Measurements from ENCODE around the gene PSMD8.
A peak's percentile ranks its signal among the peaks of the same experiment; 100 is the strongest.
"Not testable (repeated sequence)": the region's sequence is repeated elsewhere in the genome, so short reads cannot be mapped to it uniquely, and the experiment has no call there.

The PSMD8 gene

DNA sequence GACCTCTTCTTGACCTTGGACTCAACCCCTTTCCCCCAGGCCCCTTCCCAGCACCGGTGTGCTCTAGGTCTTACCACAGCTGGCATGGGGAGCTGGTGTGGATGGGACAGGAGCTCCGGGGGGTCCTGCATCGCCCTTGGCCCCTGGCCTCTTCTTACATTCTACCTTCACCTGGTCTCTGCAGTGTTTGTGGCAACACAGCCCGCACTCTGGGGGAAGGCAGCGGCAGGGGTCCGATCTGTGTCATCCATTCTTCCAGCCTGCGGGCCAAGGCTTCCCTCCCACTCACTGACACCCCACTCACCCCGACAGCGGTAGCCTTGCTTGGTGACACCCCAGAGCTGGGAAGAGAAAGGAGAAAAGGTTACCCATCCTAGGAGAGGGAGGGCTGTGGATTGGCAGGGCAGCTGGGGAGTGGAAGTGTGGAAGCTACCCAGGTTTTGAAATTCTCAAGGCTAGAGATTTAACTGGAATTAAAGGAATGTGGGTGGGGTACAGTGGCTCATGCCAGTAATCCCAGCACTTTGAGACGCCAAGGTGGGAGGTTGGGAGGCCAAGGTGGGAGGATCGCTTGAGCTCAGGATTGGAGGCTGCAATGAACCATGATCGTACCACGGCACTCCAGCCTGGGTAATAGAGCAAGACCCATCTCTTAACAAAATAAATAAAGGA, 36.8 kb downstream of the PSMD8 start:
- no peaks in the 10 kb centered on the region for H3K27me3 ChIP-seq (ENCODE audit: control insufficient read depth, insufficient read depth, low read length)
- H3K27ac ChIP-seq (ENCODE audit: low read depth, low read length): no peak overlapping the region
- no peak overlapping the region for H3K4me3 ChIP-seq (ENCODE audit: low read length)
- H3K36me3 ChIP-seq (ENCODE audit: control insufficient read depth, insufficient read depth, low read length): no peaks in the 10 kb centered on the region
- no peaks in the 10 kb centered on the region for H3K4me1 ChIP-seq (ENCODE audit: control insufficient read depth, insufficient read depth, low read length)
- no peak overlapping the region for H3K9ac ChIP-seq (ENCODE audit: low read length)

DNA sequence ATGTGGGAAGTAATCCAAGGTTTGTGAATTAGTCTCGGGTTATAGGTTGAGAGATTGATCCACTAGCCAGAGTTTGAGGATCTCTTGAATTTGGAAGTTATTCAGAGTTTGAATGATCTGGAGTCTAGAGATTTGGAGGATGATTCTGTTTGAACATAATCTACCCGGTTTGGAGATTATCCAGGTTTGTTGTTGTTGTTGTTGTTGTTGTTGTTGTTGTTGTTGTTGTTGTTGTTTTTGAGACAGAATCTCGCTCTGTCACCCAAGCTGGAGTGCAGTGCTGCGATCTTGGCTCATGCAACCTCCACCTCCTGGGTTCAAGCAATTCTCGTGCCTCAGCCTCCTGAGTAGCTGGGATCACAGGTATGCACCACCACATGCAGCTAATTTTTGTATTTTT, 37.5 kb downstream of the PSMD8 start:
- H3K27me3 ChIP-seq (ENCODE audit: control insufficient read depth, insufficient read depth, low read length); H3K36me3 ChIP-seq (ENCODE audit: control insufficient read depth, insufficient read depth, low read length); H3K4me3 ChIP-seq (ENCODE audit: low read length); H3K4me1 ChIP-seq (ENCODE audit: control insufficient read depth, insufficient read depth, low read length); H3K27ac ChIP-seq (ENCODE audit: low read depth, low read length); H3K9ac ChIP-seq (ENCODE audit: low read length): not testable (repeated sequence)

DNA sequence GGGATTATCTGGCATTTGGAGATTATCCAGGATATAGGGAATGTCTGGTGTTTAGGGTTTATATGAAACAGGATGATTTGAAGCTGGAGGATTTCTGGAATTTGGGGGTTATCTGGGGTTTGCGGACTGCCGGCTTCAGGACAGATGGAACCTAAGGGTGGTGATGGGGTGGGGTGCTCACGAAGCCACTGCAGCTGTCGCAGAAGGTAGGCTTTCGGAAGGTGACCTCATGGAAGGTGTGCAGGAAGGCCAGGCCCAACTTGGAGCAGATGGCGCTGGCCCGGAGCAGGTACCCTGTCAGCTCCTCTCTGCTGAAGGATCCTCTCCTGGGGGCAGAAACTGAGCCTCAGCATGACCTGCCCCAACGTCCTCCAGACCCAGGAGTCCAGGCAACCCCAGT, 38.1 kb downstream of the PSMD8 start:
- no peaks in the 10 kb centered on the region for H3K4me1 ChIP-seq (ENCODE audit: control insufficient read depth, insufficient read depth, low read length)
- no peaks in the 10 kb centered on the region for H3K36me3 ChIP-seq (ENCODE audit: control insufficient read depth, insufficient read depth, low read length)
- H3K9ac ChIP-seq (ENCODE audit: low read length): no peak overlapping the region
- H3K27me3 ChIP-seq (ENCODE audit: control insufficient read depth, insufficient read depth, low read length): no peaks in the 10 kb centered on the region
- H3K27ac ChIP-seq (ENCODE audit: low read depth, low read length): no peak overlapping the region
- no peak overlapping the region for H3K4me3 ChIP-seq (ENCODE audit: low read length)

DNA sequence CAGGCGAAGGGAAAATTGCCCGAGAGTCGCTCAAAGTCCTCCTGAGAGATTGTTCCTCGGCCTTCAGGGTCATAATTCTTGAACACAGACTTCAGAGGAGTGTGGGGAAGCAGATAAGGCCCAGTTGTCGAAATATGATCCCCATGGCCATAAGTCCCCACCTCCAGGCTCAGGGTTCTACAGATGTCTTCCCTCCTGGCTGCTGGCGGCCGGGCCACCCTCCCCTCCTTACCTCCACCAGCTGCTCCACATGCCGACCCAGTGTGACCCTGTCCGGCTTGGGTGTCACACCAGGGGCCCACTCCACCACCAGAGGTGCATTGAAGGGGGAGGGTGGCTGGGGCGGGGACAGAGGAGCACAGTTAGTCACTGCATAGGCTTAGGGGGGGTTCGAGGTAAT, 38.6 kb downstream of the PSMD8 start:
- no peak overlapping the region for H3K27ac ChIP-seq (ENCODE audit: low read depth, low read length)
- H3K4me3 ChIP-seq (ENCODE audit: low read length): no peak overlapping the region
- no peak overlapping the region for H3K9ac ChIP-seq (ENCODE audit: low read length)
- H3K4me1 ChIP-seq (ENCODE audit: control insufficient read depth, insufficient read depth, low read length): no peaks in the 10 kb centered on the region
- no peaks in the 10 kb centered on the region for H3K36me3 ChIP-seq (ENCODE audit: control insufficient read depth, insufficient read depth, low read length)
- no peaks in the 10 kb centered on the region for H3K27me3 ChIP-seq (ENCODE audit: control insufficient read depth, insufficient read depth, low read length)

DNA sequence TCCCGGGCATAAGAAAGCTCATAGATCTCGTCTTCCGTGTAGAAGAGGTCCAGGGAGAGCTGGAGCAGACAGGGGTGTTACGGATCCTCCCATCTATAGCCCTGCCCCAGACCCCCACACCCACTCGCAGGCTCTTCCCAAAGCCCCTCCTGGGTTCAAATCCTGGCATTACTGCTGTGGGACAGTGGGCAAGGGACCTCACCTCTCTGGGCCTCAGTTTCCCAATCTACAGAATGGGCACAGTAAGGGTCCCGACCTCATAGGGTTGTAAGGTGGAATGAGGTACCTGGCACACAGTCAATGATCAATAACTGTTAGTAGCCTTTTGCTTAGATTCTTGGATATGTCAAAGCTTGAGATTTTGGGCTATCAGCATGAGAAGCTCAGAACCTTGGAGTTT, 39.0 kb downstream of the PSMD8 start:
- Histone ChIP-seq H3K4me1 (ENCODE audit: control insufficient read depth, insufficient read depth, low read length) (no peaks in the 10 kb centered on the region), H3K27ac (ENCODE audit: low read depth, low read length) (no peak overlapping the region), H3K27me3 (ENCODE audit: control insufficient read depth, insufficient read depth, low read length) (no peaks in the 10 kb centered on the region), H3K36me3 (ENCODE audit: control insufficient read depth, insufficient read depth, low read length) (no peaks in the 10 kb centered on the region), H3K9ac (ENCODE audit: low read length) (no peak overlapping the region), H3K4me3 (ENCODE audit: low read length) (no peak overlapping the region)

DNA sequence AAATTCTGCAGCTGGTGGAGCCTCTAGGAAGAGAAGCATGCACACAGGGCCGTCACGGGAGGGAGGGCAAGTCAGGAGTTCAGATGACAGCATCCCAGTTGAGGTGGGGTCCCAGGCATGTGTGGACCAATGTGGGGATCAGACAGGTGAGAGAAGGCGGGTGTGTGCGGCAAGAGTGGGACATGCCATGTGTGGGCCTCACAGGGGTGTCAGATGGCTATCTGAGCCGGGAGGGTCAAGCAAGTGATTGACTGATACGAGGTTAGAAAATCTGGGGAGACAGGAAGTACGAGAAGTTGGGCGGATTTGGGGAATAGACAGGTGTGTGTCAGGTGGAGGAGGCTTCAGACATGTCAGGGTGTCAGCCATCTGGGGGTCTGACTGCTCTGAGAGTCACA, 42.8 kb downstream of the PSMD8 start:
- Histone ChIP-seq H3K4me1 (ENCODE audit: control insufficient read depth, insufficient read depth, low read length) (no peaks in the 10 kb centered on the region), H3K27ac (ENCODE audit: low read depth, low read length) (no peak overlapping the region), H3K27me3 (ENCODE audit: control insufficient read depth, insufficient read depth, low read length) (no peaks in the 10 kb centered on the region), H3K4me3 (ENCODE audit: low read length) (peak overlapping the region; percentile 48), H3K9ac (ENCODE audit: low read length) (no peak overlapping the region), H3K36me3 (ENCODE audit: control insufficient read depth, insufficient read depth, low read length) (no peaks in the 10 kb centered on the region)

DNA sequence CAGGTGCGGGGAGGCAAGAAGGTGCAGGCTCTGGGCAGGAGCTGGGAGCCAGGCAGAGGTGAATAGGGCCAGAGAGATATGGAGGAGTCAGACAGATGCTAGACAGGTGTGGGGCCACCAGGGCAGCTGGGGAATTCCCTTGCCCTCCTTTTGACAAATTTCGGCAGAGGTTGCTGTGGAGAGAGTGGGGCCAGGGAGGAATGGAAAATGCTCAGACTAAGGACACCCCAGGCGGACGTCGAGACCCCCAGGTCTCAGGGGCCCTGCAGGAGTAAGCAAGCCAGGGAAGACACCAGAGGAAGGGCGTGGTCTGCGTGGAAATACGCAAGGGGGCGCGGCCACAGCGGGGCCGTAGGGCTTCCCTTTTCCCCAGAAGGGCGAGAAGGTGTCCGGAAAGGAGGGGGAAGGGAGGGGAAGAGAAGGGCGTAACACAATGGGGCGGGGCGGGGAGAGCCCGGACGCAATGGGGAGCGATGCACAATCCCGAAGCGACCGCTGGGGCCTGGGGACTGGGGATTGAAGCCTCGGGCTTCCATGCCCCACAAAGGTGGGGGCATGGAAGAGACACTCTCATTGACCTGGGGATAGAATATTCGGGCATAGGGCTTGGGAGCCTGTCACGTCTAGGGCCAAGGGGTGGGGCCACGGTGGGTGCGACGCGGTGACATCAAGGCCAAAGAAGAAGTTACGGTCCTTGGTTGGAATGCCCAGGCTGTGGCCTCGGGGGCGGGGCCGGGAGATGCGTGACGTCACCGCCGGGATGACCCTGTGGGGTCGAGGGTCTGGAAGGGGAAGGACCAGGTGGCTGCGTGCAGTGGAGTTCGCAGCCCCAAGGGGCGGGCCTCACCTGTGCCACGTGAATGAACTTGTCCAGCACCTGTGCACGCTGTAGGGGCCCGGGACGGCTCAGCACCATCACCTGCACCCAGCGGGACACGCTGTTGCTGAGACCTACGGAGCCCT, 43.5 kb downstream of the PSMD8 start:
- Histone ChIP-seq H3K9ac (ENCODE audit: low read length) (no peak overlapping the region), H3K27ac (ENCODE audit: low read depth, low read length) (no peak overlapping the region), H3K4me3 (ENCODE audit: low read length) (peak overlapping the region; percentile 48), H3K27me3 (ENCODE audit: control insufficient read depth, insufficient read depth, low read length) (no peaks in the 10 kb centered on the region), H3K4me1 (ENCODE audit: control insufficient read depth, insufficient read depth, low read length) (no peaks in the 10 kb centered on the region), H3K36me3 (ENCODE audit: control insufficient read depth, insufficient read depth, low read length) (no peaks in the 10 kb centered on the region)

DNA sequence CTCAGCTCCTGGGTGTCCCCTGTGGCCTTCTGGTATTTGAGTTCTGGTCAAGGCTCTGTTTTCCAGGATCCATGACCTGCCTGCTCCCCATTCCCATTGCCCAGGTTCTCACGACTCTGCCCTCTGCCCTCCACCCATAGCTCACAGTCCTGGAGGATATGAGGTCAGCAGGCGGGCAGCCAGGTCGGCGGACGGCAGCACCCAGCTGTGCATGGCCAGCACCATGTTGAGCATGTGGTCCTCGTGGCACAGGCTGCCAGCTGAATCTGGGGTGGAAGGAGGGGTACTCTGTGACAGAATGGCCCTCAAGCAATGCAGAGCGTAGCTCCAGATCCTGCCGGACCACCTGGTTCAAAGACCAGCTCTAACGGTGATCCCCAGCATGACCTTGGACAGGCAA, 46.6 kb downstream of the PSMD8 start:
- Histone ChIP-seq H3K4me1 (ENCODE audit: control insufficient read depth, insufficient read depth, low read length) (no peaks in the 10 kb centered on the region), H3K27me3 (ENCODE audit: control insufficient read depth, insufficient read depth, low read length) (no peaks in the 10 kb centered on the region), H3K36me3 (ENCODE audit: control insufficient read depth, insufficient read depth, low read length) (no peaks in the 10 kb centered on the region), H3K9ac (ENCODE audit: low read length) (no peak overlapping the region), H3K4me3 (ENCODE audit: low read length) (no peak overlapping the region), H3K27ac (ENCODE audit: low read depth, low read length) (no peak overlapping the region)

DNA sequence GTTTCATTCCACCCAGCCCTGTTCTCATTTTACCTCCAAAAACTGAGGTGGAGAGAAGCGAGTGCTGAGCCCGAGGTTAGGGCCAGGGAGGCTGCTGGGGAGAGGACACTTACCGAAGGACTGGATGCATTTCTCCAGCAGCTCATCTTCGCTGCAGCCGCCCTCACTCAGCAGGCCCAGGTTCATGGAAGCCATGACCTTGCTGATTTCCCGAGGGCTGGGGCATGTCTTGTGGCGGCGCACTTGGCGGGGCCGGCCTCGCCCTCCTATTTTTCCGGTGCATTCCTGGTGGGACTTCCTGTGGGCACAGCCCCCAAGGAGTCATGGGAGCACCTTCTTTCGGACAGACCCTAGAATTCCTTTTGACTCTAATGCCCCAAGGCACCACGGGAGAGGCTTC, 47.5 kb downstream of the PSMD8 start:
- H3K36me3 ChIP-seq (ENCODE audit: control insufficient read depth, insufficient read depth, low read length): no peaks in the 10 kb centered on the region
- no peak overlapping the region for H3K4me3 ChIP-seq (ENCODE audit: low read length)
- H3K4me1 ChIP-seq (ENCODE audit: control insufficient read depth, insufficient read depth, low read length): no peaks in the 10 kb centered on the region
- no peak overlapping the region for H3K27ac ChIP-seq (ENCODE audit: low read depth, low read length)
- H3K27me3 ChIP-seq (ENCODE audit: control insufficient read depth, insufficient read depth, low read length): no peaks in the 10 kb centered on the region
- H3K9ac ChIP-seq (ENCODE audit: low read length): no peak overlapping the region

DNA sequence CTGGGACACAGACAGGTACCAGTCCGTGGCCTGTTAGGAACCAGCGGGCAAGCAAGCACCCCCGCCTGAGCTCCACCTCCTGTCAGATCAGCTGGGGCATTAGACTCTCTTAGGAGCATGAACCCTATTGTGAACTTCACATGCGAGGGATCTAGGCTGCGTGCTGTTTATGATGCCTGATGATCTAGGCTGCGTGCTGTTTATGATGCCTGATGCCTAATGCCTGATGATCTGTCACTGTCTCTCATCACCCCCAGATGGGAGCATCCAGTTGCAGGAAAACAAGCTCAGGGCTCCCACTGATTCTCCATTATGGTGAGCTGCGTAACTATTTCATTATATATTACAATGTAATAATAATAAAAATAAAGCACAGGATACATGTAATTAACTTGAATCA, 48.1 kb downstream of the PSMD8 start:
- Histone ChIP-seq H3K27ac (ENCODE audit: low read depth, low read length) (no peak overlapping the region), H3K4me1 (ENCODE audit: control insufficient read depth, insufficient read depth, low read length) (no peaks in the 10 kb centered on the region), H3K27me3 (ENCODE audit: control insufficient read depth, insufficient read depth, low read length) (no peaks in the 10 kb centered on the region), H3K36me3 (ENCODE audit: control insufficient read depth, insufficient read depth, low read length) (no peaks in the 10 kb centered on the region), H3K4me3 (ENCODE audit: low read length) (no peak overlapping the region), H3K9ac (ENCODE audit: low read length) (no peak overlapping the region)

DNA sequence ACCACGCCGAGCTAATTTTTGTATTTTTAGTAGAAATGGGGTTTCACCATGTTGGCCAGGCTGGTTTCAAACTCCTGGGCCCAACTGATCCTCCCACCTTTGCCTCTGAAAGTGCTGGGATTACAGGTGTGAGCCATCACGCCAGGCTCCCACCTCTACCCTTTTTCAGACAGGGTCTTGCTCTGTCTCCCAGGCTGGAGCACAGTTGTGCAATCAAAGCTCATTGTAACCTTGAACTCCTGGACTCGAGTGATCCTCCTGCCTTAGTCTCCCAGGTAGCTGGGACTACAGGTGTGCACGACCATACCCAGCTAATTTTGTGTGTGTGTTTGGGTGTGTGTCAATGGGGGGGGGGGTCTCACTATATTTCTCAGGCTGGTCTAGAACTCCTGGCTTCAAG, 49.9 kb downstream of the PSMD8 start:
- Histone ChIP-seq H3K27ac (ENCODE audit: low read depth, low read length) (no peak overlapping the region), H3K36me3 (ENCODE audit: control insufficient read depth, insufficient read depth, low read length) (no peaks in the 10 kb centered on the region), H3K9ac (ENCODE audit: low read length) (no peak overlapping the region), H3K4me3 (ENCODE audit: low read length) (no peak overlapping the region), H3K27me3 (ENCODE audit: control insufficient read depth, insufficient read depth, low read length) (no peaks in the 10 kb centered on the region), H3K4me1 (ENCODE audit: control insufficient read depth, insufficient read depth, low read length) (no peaks in the 10 kb centered on the region)

DNA sequence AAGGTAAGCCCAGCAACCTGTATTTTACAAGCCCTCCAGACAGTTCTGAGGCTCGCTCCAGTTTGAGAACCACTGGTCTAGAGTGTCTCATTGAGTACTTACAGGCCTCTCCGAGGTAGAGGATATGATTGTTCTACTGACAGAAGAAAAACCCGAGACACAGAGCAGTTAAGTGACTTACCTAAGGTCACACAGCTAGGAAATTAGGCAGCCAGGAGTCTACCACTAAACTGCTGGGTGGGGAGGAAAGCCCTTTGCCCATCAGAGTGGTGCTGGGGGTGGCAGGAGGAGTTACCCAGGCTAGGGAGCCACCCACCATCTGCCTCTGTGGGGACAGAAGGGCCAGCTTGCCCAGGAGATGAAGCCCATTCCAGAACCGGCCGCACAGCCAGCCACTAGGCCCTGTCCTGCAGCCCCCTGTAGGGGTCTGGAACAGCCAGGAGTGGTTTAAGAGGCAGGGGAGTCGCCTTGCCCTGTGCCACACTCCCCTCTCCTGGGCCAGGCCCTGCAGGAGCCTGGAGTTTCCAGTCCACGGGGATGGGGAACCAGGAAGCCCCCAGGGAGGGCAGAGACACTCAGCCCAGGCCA, 50.9 kb downstream of the PSMD8 start:
- Histone ChIP-seq H3K36me3 (ENCODE audit: control insufficient read depth, insufficient read depth, low read length) (no peaks in the 10 kb centered on the region), H3K4me1 (ENCODE audit: control insufficient read depth, insufficient read depth, low read length) (no peaks in the 10 kb centered on the region), H3K9ac (ENCODE audit: low read length) (no peak overlapping the region), H3K4me3 (ENCODE audit: low read length) (no peak overlapping the region), H3K27me3 (ENCODE audit: control insufficient read depth, insufficient read depth, low read length) (no peaks in the 10 kb centered on the region), H3K27ac (ENCODE audit: low read depth, low read length) (no peak overlapping the region)
